Sigmoid colon (tissue), 4 donors: Measurements from ENCODE around the gene ZNF652.

Experiments
- CTCF ChIP-seq, 4 experiments: fragments of 450-650 bp in 3 of 4; fragments of 200-600 bp in 1 of 4; IDR thresholded peaks; one replicate each; pipeline ENCODE4 v1.5.1; 2016 to 2019; ENCODE audit warnings: antibody characterized with exemption in 4 of 4, mild to moderate bottlenecking in 3 of 4, moderate library complexity in 2 of 4
- POLR2A ChIP-seq, 2 donors: fragments of 450-650 bp; IDR thresholded peaks; one replicate each; pipeline ENCODE4 v1.6.1; 2016; ENCODE audit warnings: antibody characterized with exemption in 2 of 2, mild to moderate bottlenecking in 2 of 2, moderate library complexity in 2 of 2
- POLR2AphosphoS5 ChIP-seq, 4 donors: sonication (generic); formaldehyde crosslinking; IDR thresholded peaks; one replicate each; pipeline ENCODE4 v1.6.1; 2017; ENCODE audit warnings: antibody characterized with exemption in 4 of 4

DNA sequence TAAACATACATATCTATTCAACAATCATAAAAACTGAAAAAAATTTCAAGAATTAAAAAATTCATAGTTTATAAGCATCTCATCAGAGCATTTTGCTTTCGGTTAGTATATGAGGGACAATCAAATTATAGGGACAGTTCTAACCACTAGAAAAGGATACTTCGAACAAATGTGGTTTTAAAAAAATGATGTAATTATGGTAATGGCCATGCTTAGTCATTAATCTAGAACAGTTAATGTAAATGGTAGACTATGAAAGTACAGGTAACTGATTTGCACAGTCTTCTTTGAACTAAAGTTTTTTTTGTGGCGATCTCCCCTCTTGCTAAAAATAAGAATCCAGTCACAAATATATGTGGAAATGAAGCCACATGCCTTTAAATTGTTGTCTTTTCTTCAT lies 67.9 kb downstream of the ZNF652 start:
- TF ChIP-seq CTCF (IDR thresholded peaks at IDR 0.05) (no peak), POLR2A (IDR thresholded peaks at IDR 0.05) (no peak), POLR2AphosphoS5 (IDR thresholded peaks at IDR 0.05) (no peak)
